OCI-LY7 (cell line): Measurements from ENCODE around the gene ZNRD2. TPM values are rescaled to one million over a fixed set of nuclear protein-coding genes. Genes with fewer than 3 reads are reported as not detected.

Experiments
- BruUV-seq: library from RNA; stranded (reverse); fragments of 400-500 nt; replicated peaks from 2 replicates; lab custom pipeline; 2021; lab: Mats Ljungman, UMichigan
- CTCF ChIA-PET: fragments of 300-600 bp; sonication (Branson Sonifier 250); formaldehyde crosslinking; loops from one replicate; lab custom pipeline; 2022; ENCODE audit warnings: antibody characterized with exemption; ENCODE audit not compliant: unreplicated experiment; lab: Charles Lee
- POLR2A ChIA-PET: fragments of 300-600 bp; sonication (Branson Sonifier 250); formaldehyde crosslinking; loops from one replicate; lab custom pipeline; 2022; ENCODE audit warnings: antibody characterized with exemption; lab: Charles Lee
- DNase-seq: peaks from one replicate; pipeline ENCODE4 v3.0.0-alpha.2; 2015; ENCODE audit warnings: low spot score
- H2AFZ ChIP-seq: fragments of 200-600 bp; sonication (generic), shearing (Covaris generic); 2 replicates; pipeline ENCODE4 v1.6.1; 2014; ENCODE audit warnings: mild to moderate bottlenecking, antibody characterized with exemption, low read length, moderate library complexity
- H3K27ac ChIP-seq: fragments of 200-600 bp; sonication (generic); 2 replicates; pipeline ENCODE4 v1.5.1; 2014; ENCODE audit warnings: mixed run types, low read depth, mild to moderate bottlenecking, moderate library complexity, low read length, inconsistent platforms; ENCODE audit not compliant: poor library complexity, severe bottlenecking
- H3K36me3 ChIP-seq: fragments of 200-600 bp; sonication (generic); 2 replicates; pipeline ENCODE4 v1.6.1; 2014; ENCODE audit warnings: mild to moderate bottlenecking, antibody characterized with exemption, low read length, moderate library complexity, mixed read lengths; ENCODE audit not compliant: insufficient read depth
- H3K4me1 ChIP-seq: fragments of 200-600 bp; sonication (generic); 2 replicates; pipeline ENCODE4 v1.5.1; 2014; ENCODE audit warnings: mild to moderate bottlenecking, low read length; ENCODE audit not compliant: insufficient read depth, poor library complexity, severe bottlenecking
- H3K4me2 ChIP-seq: fragments of 200-600 bp; sonication (generic); 2 replicates; pipeline ENCODE4 v1.6.1; 2014; ENCODE audit warnings: mild to moderate bottlenecking, low read length
- H3K4me3 ChIP-seq: fragments of 200-600 bp; sonication (generic); 2 replicates; pipeline ENCODE4 v1.5.1; 2014; ENCODE audit warnings: mild to moderate bottlenecking, low read depth, low read length; ENCODE audit not compliant: poor library complexity, severe bottlenecking
- H3K79me2 ChIP-seq: fragments of 200-600 bp; sonication (generic); 2 replicates; pipeline ENCODE4 v1.6.1; 2016; ENCODE audit warnings: low read depth, mild to moderate bottlenecking, low read length, moderate library complexity, mixed read lengths; ENCODE audit not compliant: insufficient read depth
- H3K9me2 ChIP-seq: fragments of 200-600 bp; sonication (generic); 2 replicates; pipeline ENCODE4 v1.6.1; 2016; ENCODE audit warnings: mild to moderate bottlenecking, low read length, mixed read lengths; ENCODE audit not compliant: insufficient read depth
- H3K9me3 ChIP-seq: fragments of 200-600 bp; sonication (generic); 2 replicates; pipeline ENCODE4 v1.6.1; 2014; ENCODE audit warnings: mild to moderate bottlenecking, mixed run types, low read length, mixed read lengths
- H4K20me1 ChIP-seq: fragments of 200-600 bp; sonication (generic); 2 replicates; pipeline ENCODE4 v1.6.1; 2014; ENCODE audit warnings: mild to moderate bottlenecking, antibody characterized with exemption, low read length, moderate library complexity, mixed read lengths; ENCODE audit not compliant: insufficient read depth
- CTCF ChIP-seq: fragments of 200-600 bp; sonication (generic); conservative IDR thresholded peaks from 2 replicates; pipeline ENCODE4 v1.5.1; 2014; ENCODE audit warnings: mild to moderate bottlenecking, antibody characterized with exemption, low read length, moderate library complexity, mixed read lengths
- EZH2phosphoT487 ChIP-seq: fragments of 200-600 bp; sonication (generic); IDR thresholded peaks from 2 replicates; pipeline ENCODE4 v1.6.1; 2018; ENCODE audit warnings: low read depth, borderline replicate concordance, mild to moderate bottlenecking, mixed run types, antibody characterized with exemption, low read length, moderate library complexity, mixed read lengths
- intact Hi-C: fragments of 100-400 bp; cut with micrococcal nuclease; formaldehyde crosslinking; loops from one replicate; pipeline ENCODE4 v1.10.0; 2022; ENCODE audit not compliant: unreplicated experiment
- total RNA-seq, 2 experiments: library from RNA; depleted of rRNA in 1 of 2; stranded (reverse); fragments of >200 nt in 1 of 2; shearing (Covaris generic) in 1 of 2; gene quantifications; 2 replicates each; pipeline ENCODE4 v1.2.3, GENCODE V29; 2014 to 2022

The ZNRD2 gene
- total RNA-seq, 2 experiments from 2014 or later, result 43.4 to 60.4 TPM

GRCh38 chr11:65591939-65592857 lies 21.9 kb downstream of the ZNRD2 start:
- no peaks in the 10 kb centered on the region for H3K9me2 ChIP-seq
- BruUV-seq, result TSS peak; percentile 81
- ChIA-PET POLR2A (interaction anchor here (0.6 to 1.2 kb wide), 3 partner anchors 11 to 28 kb away, joined by 3 to 5 read pairs (median 3); no protein-coding TSS in a partner anchor), CTCF (interaction anchor here (0.6 kb wide), 1 partner anchor 278 kb away, joined by 8 read pairs; no protein-coding TSS in a partner anchor)
- DNase-seq, result no peak
- H3K36me3 ChIP-seq, result peaks cover 14% of the 10 kb centered on the region; the same call in 1 of the 2 replicates
- intact Hi-C loops, result no loop called here
- H3K4me2 ChIP-seq, result no peak overlapping the region
- no peak overlapping the region for H3K4me3 ChIP-seq
- peaks cover 28% of the 10 kb centered on the region for H3K4me1 ChIP-seq
- no peak overlapping the region for H2AFZ ChIP-seq
- H3K79me2 ChIP-seq, result no peaks in the 10 kb centered on the region
- H3K27ac ChIP-seq, result no peak overlapping the region
- no peaks in the 10 kb centered on the region for H3K9me3 ChIP-seq
- no peaks in the 10 kb centered on the region for H4K20me1 ChIP-seq
- no peak for TF ChIP-seq CTCF
- TF ChIP-seq EZH2phosphoT487, result no peak

- intact Hi-C loops, result loop anchor here (1.0 kb wide), 1 partner anchor 52 kb away; no protein-coding TSS in a partner anchor
- TF ChIP-seq EZH2phosphoT487 (no peak), CTCF (no peak)
- Histone ChIP-seq H3K79me2 (no peaks in the 10 kb centered on the region), H3K9me2 (no peaks in the 10 kb centered on the region), H3K27ac (no peak overlapping the region), H3K4me2 (no peak overlapping the region), H3K9me3 (no peaks in the 10 kb centered on the region), H4K20me1 (no peaks in the 10 kb centered on the region), H3K36me3 (peaks cover 18% of the 10 kb centered on the region; the same call in 1 of the 2 replicates), H3K4me3 (no peak overlapping the region), H2AFZ (no peak overlapping the region), H3K4me1 (peaks cover 20% of the 10 kb centered on the region)
- no peak for DNase-seq
- ChIA-PET CTCF (interaction anchor here (0.6 to 1.1 kb wide), 2 partner anchors 16 to 18 kb away, joined by 3 to 4 read pairs; no protein-coding TSS in a partner anchor), POLR2A (interaction anchor here (0.6 to 1.2 kb wide), 2 partner anchors 10 to 29 kb away, joined by 3 to 5 read pairs; no protein-coding TSS in a partner anchor)
- BruUV-seq, result no TSS peak
These were observed 22.7 kb downstream of the ZNRD2 start for GRCh38 chr11:65592858-65593517.
